Left ventricle myocardium inferior (tissue), 1 donor: Measurements from ENCODE around the gene TPX2. TPM values are rescaled to one million over a fixed set of nuclear protein-coding genes. Genes with fewer than 3 reads are reported as not detected.
"Not testable (repeated sequence)": the region's sequence is repeated elsewhere in the genome, so short reads cannot be mapped to it uniquely, and the experiment has no call there.

Experiments
- DNase-seq: peaks from one replicate; pipeline ENCODE4 v3.0.0-alpha.2; 2020
- H3K27ac ChIP-seq: fragments of 200-600 bp; replicated peaks from 2 replicates; pipeline ENCODE4 v1.8.0; 2021
- H3K27me3 ChIP-seq: fragments of 200-600 bp; 2 replicates; pipeline ENCODE4 v1.8.0; 2021; ENCODE audit warnings: low read depth
- H3K36me3 ChIP-seq: fragments of 200-600 bp; 2 replicates; pipeline ENCODE4 v1.8.0; 2021
- H3K4me1 ChIP-seq: fragments of 200-600 bp; 2 replicates; pipeline ENCODE4 v1.8.0; 2021
- H3K4me3 ChIP-seq: fragments of 200-600 bp; 2 replicates; pipeline ENCODE4 v1.8.0; 2021; ENCODE audit warnings: mild to moderate bottlenecking, moderate library complexity
- H3K9me3 ChIP-seq: fragments of 200-600 bp; replicated peaks from 2 replicates; pipeline ENCODE4 v1.8.0; 2021
- CTCF ChIP-seq: fragments of 200-600 bp; IDR thresholded peaks from 2 replicates; pipeline ENCODE4 v1.8.0; 2021; ENCODE audit warnings: antibody characterized with exemption, mild to moderate bottlenecking, borderline replicate concordance
- intact Hi-C: fragments of 100-400 bp; cut with micrococcal nuclease; formaldehyde crosslinking; loops from one replicate; pipeline ENCODE4 v1.11.0; 2022
- total RNA-seq: library from RNA; stranded (reverse); fragmentation: NEBNext Ultra II Directional; extraction: Animal tissue kit (Norgen Biotek cat#: 25700); gene quantifications from one replicate; pipeline ENCODE4 v1.2.1, GENCODE V29; 2021
- donor health status: DM: no; HTN: yes; CAD: no; lungs with severe emphysema.

TPX2 gene
- total RNA-seq, 1 donor from 2014 or later: 0.71 TPM

GRCh38 chr20:31827059-31827458 lies 88.0 kb downstream of the TPX2 start:
- no peak for DNase-seq
- intact Hi-C loops: no loop called here
- H3K27me3 ChIP-seq: no peaks in the 10 kb centered on the region
- H3K27ac ChIP-seq: no peak overlapping the region
- peaks cover 12% of the 10 kb centered on the region for H3K4me1 ChIP-seq
- no peaks in the 10 kb centered on the region for H3K36me3 ChIP-seq
- no peak overlapping the region for H3K4me3 ChIP-seq
- no peaks in the 10 kb centered on the region for H3K9me3 ChIP-seq
- TF ChIP-seq CTCF: no peak

GRCh38 chr20:31828016-31828415 lies 88.9 kb downstream of the TPX2 start:
- H3K27ac ChIP-seq, intact Hi-C loops, H3K36me3 ChIP-seq, DNase-seq, H3K4me1 ChIP-seq, H3K4me3 ChIP-seq, H3K9me3 ChIP-seq, H3K27me3 ChIP-seq: not testable (repeated sequence)

GRCh38 chr20:31829731-31830130 lies 90.6 kb downstream of the TPX2 start:
- H3K36me3 ChIP-seq: no peaks in the 10 kb centered on the region

GRCh38 chr20:31830406-31830981 lies 91.4 kb downstream of the TPX2 start:
- TF ChIP-seq CTCF: no peak
- Histone ChIP-seq H3K4me1 (peaks cover 5% of the 10 kb centered on the region), H3K27me3 (no peaks in the 10 kb centered on the region), H3K4me3 (no peak overlapping the region), H3K36me3 (no peaks in the 10 kb centered on the region), H3K9me3 (no peaks in the 10 kb centered on the region), H3K27ac (no peak overlapping the region)
- intact Hi-C loops: no loop called here
- DNase-seq: no peak

More at GRCh38 chr20:31829731-31830130, 90.6 kb downstream of the TPX2 start:
- H3K4me1 ChIP-seq: no peaks in the 10 kb centered on the region
- no peak overlapping the region for H3K4me3 ChIP-seq
- no peaks in the 10 kb centered on the region for H3K9me3 ChIP-seq
- no peak overlapping the region for H3K27ac ChIP-seq
- intact Hi-C loops: no loop called here
- H3K27me3 ChIP-seq: no peaks in the 10 kb centered on the region
- no peak for TF ChIP-seq CTCF
- no peak for DNase-seq

GRCh38 chr20:31831211-31831610 lies 92.1 kb downstream of the TPX2 start:
- no peak for TF ChIP-seq CTCF
- Histone ChIP-seq H3K4me3 (no peak overlapping the region), H3K4me1 (peaks cover 12% of the 10 kb centered on the region), H3K36me3 (no peaks in the 10 kb centered on the region), H3K27me3 (no peaks in the 10 kb centered on the region), H3K27ac (no peak overlapping the region), H3K9me3 (no peaks in the 10 kb centered on the region)
- DNase-seq: no peak
- intact Hi-C loops: no loop called here

GRCh38 chr20:31831771-31832306 lies 92.7 kb downstream of the TPX2 start:
- Histone ChIP-seq H3K36me3 (no peaks in the 10 kb centered on the region), H3K27me3 (no peaks in the 10 kb centered on the region), H3K4me3 (no peak overlapping the region), H3K27ac (no peak overlapping the region), H3K9me3 (no peaks in the 10 kb centered on the region), H3K4me1 (peaks cover 18% of the 10 kb centered on the region)
- intact Hi-C loops: no loop called here
- no peak for DNase-seq
- TF ChIP-seq CTCF: no peak
